ENCODE results near the gene CAPN7. TPM values are rescaled to one million over a fixed set of nuclear protein-coding genes. Genes with fewer than 3 reads are reported as not detected.

CAPN7 gene
- total RNA-seq, 2 donors from 2014 or later, result 38.1 to 40.5 TPM

DNA sequence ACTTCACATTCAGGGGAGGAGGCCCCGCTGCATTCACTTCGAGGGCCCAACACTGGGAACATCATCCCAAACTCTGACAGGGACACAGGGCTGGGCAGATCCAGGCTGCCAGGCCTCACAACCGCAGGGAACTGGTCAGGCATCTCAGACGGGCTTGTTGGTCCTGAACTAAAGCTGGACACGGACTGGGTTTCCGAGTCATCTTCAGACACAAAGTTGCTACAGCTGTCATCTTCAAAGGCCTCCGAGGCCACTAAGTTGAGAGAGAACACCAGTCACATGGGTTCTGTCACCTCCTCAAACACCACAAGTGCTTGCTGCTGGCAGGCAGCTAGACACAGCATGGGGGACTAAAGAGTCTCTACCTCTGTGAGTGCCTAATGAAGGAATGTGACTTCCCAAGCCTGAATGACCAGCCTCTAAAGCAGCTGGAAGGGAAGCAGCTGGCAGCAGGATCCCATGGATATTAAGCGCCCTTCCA is 50.9 kb downstream of the CAPN7 start:
- Histone ChIP-seq H3K36me3 (replicated peaks in 1 of 2; ENCODE audit: insufficient read depth in 1 of 2, low read depth in 2 of 2) (peaks cover 4 to 17% of the 10 kb centered on the region in 2 donors), H3K9me3 (no peaks in the 10 kb centered on the region), H3K4me3 (no peak overlapping the region), H3K4me1 (no peaks in the 10 kb centered on the region), H3K27ac (no peak overlapping the region), H3K27me3 (no peaks in the 10 kb centered on the region)
- 81 to 86% methylated on average over 1 to 8 of the region's 8 CpGs for WGBS, 2 donors
- intact Hi-C loops (cut with DNase I), result no loop called here
- ATAC-seq, result no peak
- TF ChIP-seq, protein P1, sequence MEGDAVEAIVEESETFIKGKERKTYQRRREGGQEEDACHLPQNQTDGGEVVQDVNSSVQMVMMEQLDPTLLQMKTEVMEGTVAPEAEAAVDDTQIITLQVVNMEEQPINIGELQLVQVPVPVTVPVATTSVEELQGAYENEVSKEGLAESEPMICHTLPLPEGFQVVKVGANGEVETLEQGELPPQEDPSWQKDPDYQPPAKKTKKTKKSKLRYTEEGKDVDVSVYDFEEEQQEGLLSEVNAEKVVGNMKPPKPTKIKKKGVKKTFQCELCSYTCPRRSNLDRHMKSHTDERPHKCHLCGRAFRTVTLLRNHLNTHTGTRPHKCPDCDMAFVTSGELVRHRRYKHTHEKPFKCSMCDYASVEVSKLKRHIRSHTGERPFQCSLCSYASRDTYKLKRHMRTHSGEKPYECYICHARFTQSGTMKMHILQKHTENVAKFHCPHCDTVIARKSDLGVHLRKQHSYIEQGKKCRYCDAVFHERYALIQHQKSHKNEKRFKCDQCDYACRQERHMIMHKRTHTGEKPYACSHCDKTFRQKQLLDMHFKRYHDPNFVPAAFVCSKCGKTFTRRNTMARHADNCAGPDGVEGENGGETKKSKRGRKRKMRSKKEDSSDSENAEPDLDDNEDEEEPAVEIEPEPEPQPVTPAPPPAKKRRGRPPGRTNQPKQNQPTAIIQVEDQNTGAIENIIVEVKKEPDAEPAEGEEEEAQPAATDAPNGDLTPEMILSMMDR (IDR thresholded peaks at IDR 0.05), result no peak
- TF ChIP-seq POLR2A (IDR thresholded peaks at IDR 0.05), result no peak
- no peak for DNase-seq

DNA sequence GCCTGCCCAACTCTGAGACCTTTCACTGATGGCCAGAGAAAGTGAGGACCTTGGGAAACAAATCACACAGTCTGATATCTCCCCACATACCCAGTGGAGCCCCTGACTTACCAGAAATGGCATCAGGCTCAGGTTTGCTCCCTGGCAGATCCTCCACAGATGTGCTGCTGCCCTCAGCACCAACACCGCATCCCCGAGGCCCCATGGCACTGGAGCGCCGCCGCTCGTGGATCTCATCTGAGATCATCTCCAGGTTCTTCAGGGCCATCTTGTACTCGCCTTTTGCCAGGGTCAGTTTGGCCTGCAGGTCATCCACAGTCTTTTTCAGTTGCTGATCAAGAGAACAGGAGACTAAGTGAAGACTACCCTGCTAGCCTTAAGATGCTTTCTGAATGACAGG is 52.7 kb downstream of the CAPN7 start:
- TF ChIP-seq POLR2A (IDR thresholded peaks at IDR 0.05), result no peak
- TF ChIP-seq, protein P1 (IDR thresholded peaks at IDR 0.05), result no peak
- Histone ChIP-seq H3K27me3 (no peaks in the 10 kb centered on the region), H3K9me3 (no peaks in the 10 kb centered on the region), H3K36me3 (replicated peaks in 1 of 2; ENCODE audit: insufficient read depth in 1 of 2, low read depth in 2 of 2) (peaks cover 4 to 10% of the 10 kb centered on the region in 2 donors), H3K4me1 (peaks cover 4% of the 10 kb centered on the region), H3K27ac (no peak overlapping the region), H3K4me3 (no peak overlapping the region)
- 95 to 100% methylated on average over 7 of the region's 7 CpGs for whole genome bisulfite sequencing, 2 donors
- intact Hi-C loops (cut with DNase I), result no loop called here
- no peak for DNase-seq
- no peak for ATAC-seq

DNA sequence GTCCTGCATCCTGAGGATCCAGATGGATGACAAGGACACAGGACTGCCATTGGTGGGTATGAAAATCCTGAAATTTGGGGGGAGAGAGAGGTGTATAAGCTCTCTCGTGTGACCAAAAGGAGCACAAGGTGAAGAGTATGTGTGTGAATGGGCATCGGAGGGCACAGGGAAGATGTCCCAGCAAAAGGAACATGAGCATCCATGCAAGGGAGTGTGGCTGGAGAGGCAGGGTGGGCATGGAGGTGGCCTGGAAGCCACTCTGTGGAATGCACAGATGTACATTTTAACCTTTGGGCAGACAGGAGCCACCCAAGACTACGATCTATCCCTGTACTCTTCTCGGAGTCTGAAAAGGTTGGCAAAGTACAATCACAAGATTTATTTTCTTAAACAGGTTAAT is 54.5 kb downstream of the CAPN7 start:
- Histone ChIP-seq H3K27ac (no peak overlapping the region), H3K27me3 (no peaks in the 10 kb centered on the region), H3K9me3 (no peaks in the 10 kb centered on the region), H3K4me1 (peaks cover 10% of the 10 kb centered on the region), H3K4me3 (no peak overlapping the region), H3K36me3 (replicated peaks in 1 of 2; ENCODE audit: insufficient read depth in 1 of 2, low read depth in 2 of 2) (peaks cover 4 to 8% of the 10 kb centered on the region in 2 donors)
- ATAC-seq (no peak), DNase-seq (no peak)
- intact Hi-C loops (cut with DNase I), result no loop called here
- WGBS, 2 donors, result 86 to 89% methylated on average over 4 of the region's 4 CpGs
- no peak for TF ChIP-seq POLR2A (IDR thresholded peaks at IDR 0.05)
- TF ChIP-seq, protein P1 (IDR thresholded peaks at IDR 0.05), result no peak

DNA sequence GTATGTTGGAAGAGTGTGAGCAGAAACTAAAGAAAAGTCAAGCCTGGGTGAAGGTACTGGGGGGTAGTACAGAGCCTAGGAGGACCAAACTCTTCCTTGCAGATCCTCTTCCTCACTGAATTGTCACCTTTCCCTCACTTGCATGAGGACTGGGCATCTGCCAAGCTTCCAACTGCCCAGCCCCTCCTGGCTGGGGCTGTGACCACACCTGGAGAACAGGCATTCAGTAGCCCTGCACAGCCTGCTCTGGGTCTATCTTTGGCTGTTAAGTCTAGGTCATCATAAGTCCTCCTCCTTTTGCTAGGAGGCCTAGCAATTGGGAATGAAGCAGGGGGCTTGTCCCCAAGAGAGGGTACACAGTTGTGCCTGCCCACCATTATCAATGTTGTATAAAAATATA is 55.2 kb downstream of the CAPN7 start:
- H3K27me3 ChIP-seq, result no peaks in the 10 kb centered on the region
- DNase-seq (no peak), ATAC-seq (no peak)
- no peak overlapping the region for H3K27ac ChIP-seq
- peaks cover 1 to 6% of the 10 kb centered on the region in 2 donors for H3K36me3 ChIP-seq (replicated peaks in 1 of 2; ENCODE audit: insufficient read depth in 1 of 2, low read depth in 2 of 2)
- TF ChIP-seq, protein P1 (IDR thresholded peaks at IDR 0.05), result no peak
- TF ChIP-seq POLR2A (IDR thresholded peaks at IDR 0.05), result no peak
- H3K4me1 ChIP-seq, result peaks cover 10% of the 10 kb centered on the region
- no peak overlapping the region for H3K4me3 ChIP-seq
- intact Hi-C loops (cut with DNase I), result no loop called here
- H3K9me3 ChIP-seq, result no peaks in the 10 kb centered on the region

DNA sequence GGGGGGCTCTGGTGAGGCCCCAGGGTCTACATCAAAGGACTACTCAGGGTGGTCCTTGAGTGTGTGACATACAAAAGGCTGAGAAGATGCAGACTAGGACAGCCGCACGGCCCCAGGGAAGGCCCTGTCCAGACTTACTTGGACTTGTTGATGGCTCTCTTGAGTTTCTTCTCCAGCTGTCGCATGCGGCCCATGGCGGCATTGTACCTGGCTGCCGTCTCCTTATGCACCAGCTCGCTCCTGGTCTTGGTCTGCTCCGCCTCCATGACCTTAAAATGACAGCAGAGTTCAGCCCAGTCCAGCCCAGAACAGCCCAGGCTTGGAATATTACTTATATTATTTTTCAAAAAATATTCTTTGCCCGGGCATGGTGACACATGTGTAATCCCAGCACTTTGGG is 56.0 kb downstream of the CAPN7 start:
- WGBS, 2 donors, result 88 to 93% methylated on average over 5 to 9 of the region's 9 CpGs
- DNase-seq (no peak), ATAC-seq (no peak)
- Histone ChIP-seq H3K4me3 (no peak overlapping the region), H3K36me3 (replicated peaks in 1 of 2; ENCODE audit: insufficient read depth in 1 of 2, low read depth in 2 of 2) (no peaks in the 10 kb centered on the region), H3K9me3 (no peaks in the 10 kb centered on the region), H3K27me3 (no peaks in the 10 kb centered on the region), H3K27ac (no peak overlapping the region), H3K4me1 (peaks cover 10% of the 10 kb centered on the region)
- TF ChIP-seq, protein P1 (IDR thresholded peaks at IDR 0.05), result no peak
- TF ChIP-seq POLR2A (IDR thresholded peaks at IDR 0.05), result no peak
- intact Hi-C loops (cut with DNase I), result no loop called here

Data from body of pancreas (tissue), 4 donors.